IMR-90 (cell line): ENCODE results near the gene SGK1. TPM values are rescaled to one million over a fixed set of nuclear protein-coding genes. Genes with fewer than 3 reads are reported as not detected.

Experiments used
- ATAC-seq: fragments of 200-7000 bp; cut with Tn5 transposase; 2 replicates; pipeline ENCODE4 v1.9.1; 2020; ENCODE audit warnings: low read depth, mild to moderate bottlenecking, moderate library complexity
- BruUV-seq: library from RNA; stranded (reverse); fragments of 400-500 nt; replicated peaks from 2 replicates; lab custom pipeline; 2021; lab: Mats Ljungman, UMichigan
- CTCF ChIA-PET: fragments of 300-600 bp; formaldehyde crosslinking; extraction: SDS; loops from one replicate; lab custom pipeline; 2021; ENCODE audit warnings: antibody characterized with exemption; lab: Yijun Ruan, JAX
- POLR2A ChIA-PET: fragments of 300-600 bp; sonication (Branson Sonifier 250); formaldehyde crosslinking; loops from one replicate; lab custom pipeline; 2022; ENCODE audit warnings: antibody characterized with exemption; ENCODE audit not compliant: unreplicated experiment; lab: Charles Lee
- DNase-seq: peaks from one replicate; pipeline ENCODE4 v3.0.0; 2013
- H2AFZ ChIP-seq: replicated peaks from 2 replicates; pipeline ENCODE3; 2013; ENCODE audit warnings: low read length, mild to moderate bottlenecking; ENCODE audit not compliant: poor library complexity
- H2AK5ac ChIP-seq: 2 replicates; pipeline ENCODE4 v1.6.1; 2013; ENCODE audit warnings: low read depth, low read length, inconsistent platforms
- H2AK9ac ChIP-seq: replicated peaks from 2 replicates; pipeline ENCODE3; 2013; ENCODE audit warnings: mild to moderate bottlenecking, low read depth, low read length, moderate library complexity; ENCODE audit not compliant: poor library complexity
- H2BK120ac ChIP-seq: 2 replicates; pipeline ENCODE4 v1.6.1; 2013; ENCODE audit warnings: low read depth, low read length, inconsistent platforms
- H2BK15ac ChIP-seq: 3 replicates; pipeline ENCODE4 v1.6.1; 2013; ENCODE audit warnings: low read depth, low read length, inconsistent platforms
- H2BK20ac ChIP-seq: 2 replicates; pipeline ENCODE4 v1.6.1; 2013; ENCODE audit warnings: low read depth, mild to moderate bottlenecking, inconsistent platforms, low read length, moderate library complexity
- H2BK5ac ChIP-seq: 2 replicates; pipeline ENCODE4 v1.6.1; 2013; ENCODE audit warnings: mild to moderate bottlenecking, low read depth, low read length, inconsistent platforms; ENCODE audit not compliant: poor library complexity, severe bottlenecking
- H3K14ac ChIP-seq: replicated peaks from 2 replicates; pipeline ENCODE4 v1.6.1; 2013; ENCODE audit warnings: low read depth, low read length, inconsistent platforms
- H3K18ac ChIP-seq: 2 replicates; pipeline ENCODE4 v1.6.1; 2013; ENCODE audit warnings: low read depth, low read length, control low read depth
- H3K23ac ChIP-seq: 2 replicates; pipeline ENCODE4 v1.6.1; 2013; ENCODE audit warnings: low read depth, low read length, inconsistent platforms
- H3K27ac ChIP-seq: 2 replicates; pipeline ENCODE4 v1.5.1; 2013; ENCODE audit warnings: mild to moderate bottlenecking, control low read depth, low read length; ENCODE audit not compliant: insufficient read depth
- H3K27me3 ChIP-seq: 2 replicates; pipeline ENCODE4 v1.6.1; 2013; ENCODE audit warnings: low read length; ENCODE audit not compliant: control insufficient read depth, insufficient read depth
- H3K36me3 ChIP-seq: 2 replicates; pipeline ENCODE4 v1.6.1; 2013; ENCODE audit warnings: low read length, mixed read lengths; ENCODE audit not compliant: control insufficient read depth, insufficient read depth
- H3K4ac ChIP-seq: 2 replicates; pipeline ENCODE4 v1.6.1; 2013; ENCODE audit warnings: low read depth, low read length, inconsistent platforms
- H3K4me1 ChIP-seq: 2 replicates; pipeline ENCODE4 v1.6.1; 2013; ENCODE audit warnings: low read length, mixed read lengths; ENCODE audit not compliant: control insufficient read depth, insufficient read depth
- H3K4me2 ChIP-seq: 2 replicates; pipeline ENCODE4 v1.6.1; 2013; ENCODE audit warnings: low read depth, mild to moderate bottlenecking, control low read depth, low read length, moderate library complexity
- H3K4me3 ChIP-seq: 2 replicates; pipeline ENCODE4 v1.5.1; 2013; ENCODE audit warnings: low read depth, mild to moderate bottlenecking, control low read depth, low read length, moderate library complexity; ENCODE audit not compliant: insufficient read depth
- H3K56ac ChIP-seq: 2 replicates; pipeline ENCODE4 v1.6.1; 2013; ENCODE audit warnings: low read length, inconsistent platforms; ENCODE audit not compliant: insufficient read depth; ENCODE audit errors: extremely low read depth
- H3K79me1 ChIP-seq, 2 experiments: 2 replicates each; pipeline ENCODE4 v1.6.1; 2013; ENCODE audit warnings: low read length in 2 of 2, inconsistent platforms in 1 of 2, low read depth in 1 of 2
- H3K9ac ChIP-seq: 2 replicates; pipeline ENCODE4 v1.6.1; 2013; ENCODE audit warnings: low read depth, low read length, control low read depth
- H3K9me1 ChIP-seq: 2 replicates; pipeline ENCODE4 v1.6.1; 2013; ENCODE audit warnings: low read length, inconsistent platforms; ENCODE audit not compliant: insufficient read depth
- H3K9me3 ChIP-seq: 2 replicates; pipeline ENCODE4 v1.6.1; 2013; ENCODE audit warnings: low read length; ENCODE audit not compliant: control insufficient read depth, insufficient read depth
- H4K20me1 ChIP-seq: 2 replicates; pipeline ENCODE4 v1.6.1; 2013; ENCODE audit warnings: low read length, inconsistent platforms; ENCODE audit not compliant: insufficient read depth
- H4K5ac ChIP-seq: 2 replicates; pipeline ENCODE4 v1.6.1; 2013; ENCODE audit warnings: mild to moderate bottlenecking, low read depth, low read length, control low read depth
- H4K8ac ChIP-seq, 2 experiments: 2 replicates each; pipeline ENCODE4 v1.6.1; 2013; ENCODE audit warnings: low read depth in 2 of 2, low read length in 2 of 2, control low read depth in 1 of 2, inconsistent platforms in 1 of 2
- H4K91ac ChIP-seq: 2 replicates; pipeline ENCODE4 v1.6.1; 2013; ENCODE audit warnings: low read depth, low read length, inconsistent platforms; ENCODE audit not compliant: insufficient read depth
- BHLHE40 ChIP-seq: fragments of 150-350 bp; IDR thresholded peaks from 2 replicates; pipeline ENCODE4 v1.6.1; 2016; ENCODE audit warnings: mild to moderate bottlenecking, low read depth, low read length
- CEBPB ChIP-seq: IDR thresholded peaks from 2 replicates; pipeline ENCODE4 v1.6.1; 2012; ENCODE audit warnings: low read depth, low read length, improper control_type of control experiment
- CHD1 ChIP-seq: IDR thresholded peaks from 2 replicates; pipeline ENCODE4 v1.6.1; 2012; ENCODE audit warnings: low read depth, low read length, improper control_type of control experiment
- CTCF ChIP-seq: conservative IDR thresholded peaks from 2 replicates; pipeline ENCODE4 v1.5.1; 2012; ENCODE audit warnings: mild to moderate bottlenecking, low read depth, low read length, improper control_type of control experiment
- ELK1 ChIP-seq: fragments of 150-350 bp; IDR thresholded peaks from 2 replicates; pipeline ENCODE4 v1.6.1; 2016; ENCODE audit warnings: low read depth, mild to moderate bottlenecking, low read length, moderate library complexity, borderline replicate concordance
- FOS ChIP-seq: fragments of 150-350 bp; IDR thresholded peaks from 2 replicates; pipeline ENCODE4 v1.6.1; 2016; ENCODE audit warnings: low read depth, low read length
- MAFK ChIP-seq: IDR thresholded peaks from 2 replicates; pipeline ENCODE4 v1.6.1; 2012; ENCODE audit warnings: low read depth, low read length, improper control_type of control experiment
- MAZ ChIP-seq: IDR thresholded peaks from 2 replicates; pipeline ENCODE4 v1.6.1; 2012; ENCODE audit warnings: low read depth, mild to moderate bottlenecking, low read length, improper control_type of control experiment, moderate library complexity, borderline replicate concordance
- MXI1 ChIP-seq: IDR thresholded peaks from 2 replicates; pipeline ENCODE4 v1.6.1; 2012; ENCODE audit warnings: low read depth, mild to moderate bottlenecking, low read length, moderate library complexity, borderline replicate concordance
- NFE2L2 ChIP-seq: fragments of 150-350 bp; IDR thresholded peaks from 2 replicates; pipeline ENCODE4 v1.6.1; 2016; ENCODE audit warnings: low read depth, mild to moderate bottlenecking, low read length
- POLR2A ChIP-seq: IDR thresholded peaks from 2 replicates; pipeline ENCODE4 v1.6.1; 2012; ENCODE audit warnings: mild to moderate bottlenecking, low read depth, low read length
- RAD21 ChIP-seq: IDR thresholded peaks from 2 replicates; pipeline ENCODE4 v1.6.1; 2012; ENCODE audit warnings: low read length, improper control_type of control experiment
- RCOR1 ChIP-seq: IDR thresholded peaks from 2 replicates; pipeline ENCODE4 v1.6.1; 2012; ENCODE audit warnings: mild to moderate bottlenecking, low read length, improper control_type of control experiment; ENCODE audit not compliant: insufficient replicate concordance
- RFX5 ChIP-seq: IDR thresholded peaks from 2 replicates; pipeline ENCODE4 v1.8.0; 2012; ENCODE audit warnings: low read depth, mild to moderate bottlenecking, low read length, moderate library complexity
- SMC3 ChIP-seq: fragments of 150-350 bp; IDR thresholded peaks from 2 replicates; pipeline ENCODE4 v1.6.1; 2016; ENCODE audit warnings: low read depth, mild to moderate bottlenecking, antibody characterized with exemption, low read length, moderate library complexity
- WGBS, 2 experiments: methylation state at CpG; one replicate each; pipeline versions ENCODE4 v1.1.5 to v1.1.7; 2013; ENCODE audit warnings: missing lambda C conversion rate in 2 of 2; ENCODE audit not compliant: insufficient read length in 1 of 2; ENCODE audit errors: extremely low coverage in 2 of 2; 5-methylcytosine and 5-hydroxymethylcytosine counted together
- dilution Hi-C: fragments of 300-500 bp; cut with HindIII; formaldehyde crosslinking; loops from one replicate; pipeline ENCODE4 v1.14.3; 2018; ENCODE audit warnings: low sequenced_read_pairs; ENCODE audit not compliant: unreplicated experiment
- in situ Hi-C: fragments of 300-500 bp; cut with MboI; formaldehyde crosslinking; loops from 3 replicates; pipeline ENCODE4 v1.14.3; 2019; ENCODE audit warnings: low sequenced_read_pairs, inconsistent platforms, mixed read lengths
- intact Hi-C: fragments of 100-400 bp; cut with micrococcal nuclease; formaldehyde crosslinking; loops from 2 replicates; pipeline ENCODE4 v1.10.0; 2022
- polyA plus RNA-seq, 3 experiments: library from polyadenylated mRNA; depleted of rRNA; stranded (reverse); fragments of >200 nt; gene quantifications; 2 replicates each; pipeline ENCODE4 v1.2.3, GENCODE V29; 2012; ENCODE audit warnings: low replicate concordance in 1 of 3
- total RNA-seq: library from RNA; depleted of rRNA; stranded (reverse); fragments of >200 nt; gene quantifications from 2 replicates; pipeline ENCODE4 v1.2.3, GENCODE V29; 2012

The SGK1 gene
- total and polyA plus RNA-seq, 2 of the 4 experiments (the other 2 are of a cell fraction) = 121 to 255 TPM

- Histone ChIP-seq H4K91ac (peak overlapping the region; percentile 90), H2BK20ac (peak overlapping the region; percentile 89), H3K4ac (peak overlapping the region; percentile 94), H3K9me3 (no peaks in the 10 kb centered on the region), H3K18ac (peak overlapping the region; percentile 84), H3K9me1 (peaks cover 8% of the 10 kb centered on the region), H3K4me1 (peaks cover 9% of the 10 kb centered on the region), H3K4me3 (peak overlapping the region; percentile 43), H3K23ac (peak overlapping the region; percentile 95), H3K27me3 (no peaks in the 10 kb centered on the region), H3K36me3 (peaks cover 4% of the 10 kb centered on the region), H2AK9ac (peak overlapping the region; percentile 62), H4K20me1 (peaks cover 13% of the 10 kb centered on the region), H2BK120ac (peak overlapping the region; percentile 94), H4K8ac (peak overlapping the region; percentile 89 to 95), H3K4me2 (peak overlapping the region; percentile 88), H2BK15ac (peak overlapping the region; percentile 90), H3K14ac (peak overlapping the region; percentile 97), H2BK5ac (peak overlapping the region; percentile 92), H3K9ac (peak overlapping the region; percentile 82), H3K56ac (peak overlapping the region; percentile 86), H3K27ac (peak overlapping the region; percentile 91), H2AK5ac (peak overlapping the region; percentile 53), H3K79me1 (peaks cover 8 to 15% of the 10 kb centered on the region in 2 experiments), H4K5ac (peak overlapping the region; percentile 82), H2AFZ (peak overlapping the region; percentile 86)
- intact Hi-C loops (loop anchor here (1.0 to 5.0 kb wide), 4 partner anchors 110 to 463 kb away; no protein-coding TSS in a partner anchor), in situ Hi-C loops (loop anchor here (10.0 kb wide), 1 partner anchor 236 kb away; no protein-coding TSS in a partner anchor), dilution Hi-C loops (no loop called here)
- ATAC-seq = peak; percentile 48
- ChIA-PET POLR2A (no interaction called here), CTCF (interaction anchor here (0.6 to 1.4 kb wide), 12 partner anchors 18 to 645 kb away, joined by 3 to 6 read pairs (median 3); no protein-coding TSS in a partner anchor)
- no TSS peak for BruUV-seq
- DNase-seq = peak; percentile 96
- WGBS, 2 experiments = no CpG with 5 or more reads among the region's 30 CpGs
- TF ChIP-seq BHLHE40 (no peak), NFE2L2 (no peak), CEBPB (peak; percentile 59), FOS (peak; percentile 29; the same call in 1 of the 2 replicates), RFX5 (0 out of 2 replicates have a peak, but pooled peaks have one; percentile 11), RCOR1 (peak; percentile 36), RAD21 (peak; percentile 90), MAZ (no peak), SMC3 (peak; percentile 90), CHD1 (no peak), ELK1 (no peak), POLR2A (no peak), MAFK (no peak), MXI1 (no peak), CTCF (peak; percentile 99)
Measured at GRCh38 chr6:134178161-134179044, 139.5 kb downstream of the SGK1 start.
